ENCODE data around the gene ELP4.

ELP4 gene

DNA sequence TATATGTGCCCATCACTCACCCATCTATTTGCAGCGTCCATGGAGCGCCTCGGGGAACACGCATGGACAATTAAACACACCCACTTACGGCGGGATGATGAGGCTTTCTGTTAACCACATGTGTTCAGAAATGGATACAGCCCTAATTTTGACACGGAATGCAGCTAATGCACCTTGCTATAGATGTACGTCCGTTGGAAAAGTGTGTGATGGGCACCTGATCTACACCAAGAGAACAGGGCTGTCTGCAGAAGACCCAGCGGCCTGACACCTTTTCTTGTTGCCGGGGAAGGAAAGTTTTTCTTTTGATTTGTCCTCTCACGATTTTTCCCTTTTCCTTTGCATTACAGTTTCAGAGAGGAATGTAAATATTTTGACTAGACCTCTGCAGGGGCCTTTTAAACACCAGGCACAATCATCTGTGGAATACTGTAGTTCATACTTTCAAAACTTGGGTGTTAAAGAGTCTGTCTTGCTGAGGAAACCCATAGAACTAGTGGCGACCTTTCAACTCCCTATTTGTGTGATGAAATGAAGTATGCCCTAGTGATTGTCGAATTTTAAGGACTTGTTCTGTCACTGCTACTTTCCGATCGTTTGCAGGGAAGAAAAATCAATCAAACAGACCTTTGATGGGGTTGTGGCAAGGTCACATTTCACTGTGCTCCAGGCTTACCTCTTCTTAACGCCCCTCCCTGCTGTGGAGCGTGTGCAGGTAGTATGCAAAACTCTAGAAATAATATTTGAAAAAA lies 318.1 kb downstream of the ELP4 start:
- Histone ChIP-seq H3K9ac (no peak overlapping the region), H3K4me2 (no peak overlapping the region), H3K36me3 (no peaks in the 10 kb centered on the region), H3K4me1 (no peaks in the 10 kb centered on the region), H3K4me3 (no peak overlapping the region), H4K20me1 (peaks cover 0 to 7% (median 0%) of the 10 kb centered on the region in 11 experiments; a peak in 5 of 22 replicates), H3K9me3 (replicated peaks in 1 of 11) (peaks cover 35 to 47% (median 43%) of the 10 kb centered on the region in 11 experiments), H3K27me3 (peaks cover 54 to 70% (median 64%) of the 10 kb centered on the region in 11 experiments), H3K27ac (no peak overlapping the region)
- TF ChIP-seq Cebpa-rat (IDR thresholded peaks at IDR 0.05), result no peak

DNA sequence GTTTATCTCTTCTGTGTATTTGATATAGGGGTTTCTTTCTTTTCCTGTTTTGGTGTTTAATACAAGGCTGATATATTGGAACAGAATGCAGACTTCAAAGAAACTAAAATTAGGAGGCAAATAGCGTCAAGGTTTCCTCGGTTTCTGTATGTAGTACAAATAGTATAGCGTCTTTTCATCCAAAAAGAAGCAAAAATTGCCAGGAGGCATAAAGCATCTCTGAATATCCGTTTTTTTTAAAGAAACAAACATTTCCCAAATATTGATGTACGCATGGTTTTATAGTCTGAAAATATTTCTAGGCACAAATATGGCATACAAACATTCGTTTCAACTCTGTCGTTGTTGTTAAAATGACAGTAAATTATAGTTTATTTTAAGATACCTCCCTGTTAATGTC lies 318.6 kb downstream of the ELP4 start:
- H3K27ac ChIP-seq, result no peak overlapping the region
- TF ChIP-seq Cebpa-rat (IDR thresholded peaks at IDR 0.05), result no peak
- no peak overlapping the region for H3K9ac ChIP-seq
- peaks cover 0 to 7% (median 0%) of the 10 kb centered on the region in 11 experiments; a peak in 3 of 22 replicates for H4K20me1 ChIP-seq
- H3K36me3 ChIP-seq, result no peaks in the 10 kb centered on the region
- peaks cover 48 to 64% (median 58%) of the 10 kb centered on the region in 11 experiments for H3K27me3 ChIP-seq
- no peaks in the 10 kb centered on the region for H3K4me1 ChIP-seq
- no peak overlapping the region for H3K4me3 ChIP-seq
- peaks cover 35 to 42% (median 40%) of the 10 kb centered on the region in 11 experiments for H3K9me3 ChIP-seq (replicated peaks in 1 of 11)
- no peak overlapping the region for H3K4me2 ChIP-seq

DNA sequence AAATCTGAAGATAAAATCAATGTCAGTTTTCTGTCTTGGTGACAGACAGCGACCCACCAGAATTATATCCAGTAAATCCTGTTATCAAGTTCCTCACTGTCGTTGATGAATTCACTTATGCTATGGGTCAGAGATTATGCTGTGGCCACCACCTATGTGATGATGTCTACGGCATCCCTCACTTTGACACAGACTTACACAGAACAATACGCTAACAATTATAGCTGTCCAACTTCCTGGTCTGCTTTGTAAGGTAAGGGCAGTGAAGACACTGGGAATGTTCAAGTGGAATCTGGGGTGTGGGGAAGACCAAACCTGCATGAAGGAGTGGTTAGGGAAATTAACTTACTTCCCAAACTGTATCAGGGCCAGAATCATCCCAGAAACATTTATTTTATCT lies 320.8 kb downstream of the ELP4 start:
- H3K4me3 ChIP-seq, result no peak overlapping the region
- H3K9me3 ChIP-seq (replicated peaks in 1 of 11), result peaks cover 14 to 20% (median 19%) of the 10 kb centered on the region in 11 experiments
- no peaks in the 10 kb centered on the region for H3K4me1 ChIP-seq
- H3K4me2 ChIP-seq, result no peak overlapping the region
- H3K36me3 ChIP-seq, result no peaks in the 10 kb centered on the region
- peaks cover 0 to 6% (median 0%) of the 10 kb centered on the region in 11 experiments; a peak in 2 of 22 replicates for H4K20me1 ChIP-seq
- no peak overlapping the region for H3K27ac ChIP-seq
- H3K27me3 ChIP-seq, result peaks cover 26 to 42% (median 36%) of the 10 kb centered on the region in 11 experiments
- TF ChIP-seq Cebpa-rat (IDR thresholded peaks at IDR 0.05), result no peak
- no peak overlapping the region for H3K9ac ChIP-seq

DNA sequence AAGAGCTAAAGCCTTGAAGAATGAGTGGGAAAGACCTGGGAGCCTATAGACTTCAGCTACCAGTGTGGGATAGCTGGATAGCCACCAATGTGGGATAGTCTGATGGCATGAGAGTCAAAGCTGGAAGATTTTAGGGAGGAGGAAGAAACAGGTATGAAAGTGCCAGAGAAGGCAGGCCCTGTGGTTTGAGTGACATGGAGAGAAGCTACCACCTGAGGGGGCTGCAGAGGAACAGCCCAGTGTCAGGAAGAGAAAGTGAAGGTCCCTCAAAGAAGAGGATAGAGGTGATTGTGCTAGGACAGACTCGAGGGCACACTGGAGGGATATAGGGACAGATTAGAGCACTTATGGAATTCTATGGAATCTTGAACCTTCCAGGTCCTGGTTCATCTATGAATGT lies 324.7 kb downstream of the ELP4 start:
- Histone ChIP-seq H3K27me3 (peaks cover 0 to 6% (median 2%) of the 10 kb centered on the region in 11 experiments; a peak in 7 of 22 replicates), H3K27ac (no peak overlapping the region), H3K9ac (no peak overlapping the region), H3K36me3 (no peaks in the 10 kb centered on the region), H3K4me3 (no peak overlapping the region), H3K9me3 (replicated peaks in 1 of 11) (no peaks in the 10 kb centered on the region), H4K20me1 (no peaks in the 10 kb centered on the region), H3K4me1 (no peaks in the 10 kb centered on the region), H3K4me2 (no peak overlapping the region)
- TF ChIP-seq Cebpa-rat (IDR thresholded peaks at IDR 0.05), result no peak
